ENCODE results near the gene SMPD2. TPM values are rescaled to one million over a fixed set of nuclear protein-coding genes. Genes with fewer than 3 reads are reported as not detected.

The SMPD2 gene
- total and polyA plus RNA-seq, 2 experiments from 2014 or later: 5.6 to 10.9 TPM

DNA sequence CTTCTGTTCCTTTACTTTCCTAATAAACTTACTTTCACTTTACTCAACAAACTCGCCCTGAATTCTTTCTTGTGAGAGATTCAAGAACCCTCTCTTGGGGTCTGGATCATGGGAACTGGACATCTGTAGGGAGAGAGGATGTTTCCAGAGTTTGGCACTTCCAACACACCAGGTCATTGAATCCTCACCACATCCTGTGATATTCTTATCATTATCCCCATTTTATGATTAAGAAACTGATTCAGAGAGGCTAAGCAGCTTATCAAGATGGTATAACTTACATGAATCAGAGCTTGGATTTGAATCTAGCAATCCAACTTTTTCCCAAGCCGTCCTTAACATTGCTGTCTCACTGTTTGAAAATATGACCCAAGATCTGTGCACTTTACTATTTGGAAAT, 15.6 kb upstream of the SMPD2 start:
- Histone ChIP-seq H3K27me3 (ENCODE audit: insufficient read depth) (no peaks in the 10 kb centered on the region), H3K4me2 (no peak overlapping the region), H3K9me2 (ENCODE audit: insufficient read depth) (peaks cover 7% of the 10 kb centered on the region; the same call in 1 of the 2 replicates), H2AFZ (no peak overlapping the region), H3K4me3 (no peak overlapping the region), H3F3A (replicated peaks; ENCODE audit: low read depth) (no peaks in the 10 kb centered on the region), H3K79me2 (replicated peaks; ENCODE audit: insufficient read depth) (no peaks in the 10 kb centered on the region), H3K27ac (ENCODE audit: low read depth) (no peak overlapping the region), H4K20me1 (replicated peaks; ENCODE audit: insufficient read depth) (no peaks in the 10 kb centered on the region), H3K4me1 (ENCODE audit: insufficient read depth) (no peaks in the 10 kb centered on the region), H3K36me3 (ENCODE audit: insufficient read depth) (no peaks in the 10 kb centered on the region)
- TF ChIP-seq POLR2AphosphoS5 (IDR thresholded peaks at IDR 0.05; ENCODE audit: low read depth) (no peak), JUNB (IDR thresholded peaks at IDR 0.05; ENCODE audit: unreplicated experiment) (no peak), STAT1 (IDR thresholded peaks at IDR 0.05; ENCODE audit: unreplicated experiment) (no peak), EZH2phosphoT487 (IDR thresholded peaks at IDR 0.05; ENCODE audit: unreplicated experiment) (no peak), CTCF (conservative IDR thresholded peaks at IDR 0.05; ENCODE audit: low read depth in 2 of 2) (no peak)
- TF ChIP-seq, protein P1, sequence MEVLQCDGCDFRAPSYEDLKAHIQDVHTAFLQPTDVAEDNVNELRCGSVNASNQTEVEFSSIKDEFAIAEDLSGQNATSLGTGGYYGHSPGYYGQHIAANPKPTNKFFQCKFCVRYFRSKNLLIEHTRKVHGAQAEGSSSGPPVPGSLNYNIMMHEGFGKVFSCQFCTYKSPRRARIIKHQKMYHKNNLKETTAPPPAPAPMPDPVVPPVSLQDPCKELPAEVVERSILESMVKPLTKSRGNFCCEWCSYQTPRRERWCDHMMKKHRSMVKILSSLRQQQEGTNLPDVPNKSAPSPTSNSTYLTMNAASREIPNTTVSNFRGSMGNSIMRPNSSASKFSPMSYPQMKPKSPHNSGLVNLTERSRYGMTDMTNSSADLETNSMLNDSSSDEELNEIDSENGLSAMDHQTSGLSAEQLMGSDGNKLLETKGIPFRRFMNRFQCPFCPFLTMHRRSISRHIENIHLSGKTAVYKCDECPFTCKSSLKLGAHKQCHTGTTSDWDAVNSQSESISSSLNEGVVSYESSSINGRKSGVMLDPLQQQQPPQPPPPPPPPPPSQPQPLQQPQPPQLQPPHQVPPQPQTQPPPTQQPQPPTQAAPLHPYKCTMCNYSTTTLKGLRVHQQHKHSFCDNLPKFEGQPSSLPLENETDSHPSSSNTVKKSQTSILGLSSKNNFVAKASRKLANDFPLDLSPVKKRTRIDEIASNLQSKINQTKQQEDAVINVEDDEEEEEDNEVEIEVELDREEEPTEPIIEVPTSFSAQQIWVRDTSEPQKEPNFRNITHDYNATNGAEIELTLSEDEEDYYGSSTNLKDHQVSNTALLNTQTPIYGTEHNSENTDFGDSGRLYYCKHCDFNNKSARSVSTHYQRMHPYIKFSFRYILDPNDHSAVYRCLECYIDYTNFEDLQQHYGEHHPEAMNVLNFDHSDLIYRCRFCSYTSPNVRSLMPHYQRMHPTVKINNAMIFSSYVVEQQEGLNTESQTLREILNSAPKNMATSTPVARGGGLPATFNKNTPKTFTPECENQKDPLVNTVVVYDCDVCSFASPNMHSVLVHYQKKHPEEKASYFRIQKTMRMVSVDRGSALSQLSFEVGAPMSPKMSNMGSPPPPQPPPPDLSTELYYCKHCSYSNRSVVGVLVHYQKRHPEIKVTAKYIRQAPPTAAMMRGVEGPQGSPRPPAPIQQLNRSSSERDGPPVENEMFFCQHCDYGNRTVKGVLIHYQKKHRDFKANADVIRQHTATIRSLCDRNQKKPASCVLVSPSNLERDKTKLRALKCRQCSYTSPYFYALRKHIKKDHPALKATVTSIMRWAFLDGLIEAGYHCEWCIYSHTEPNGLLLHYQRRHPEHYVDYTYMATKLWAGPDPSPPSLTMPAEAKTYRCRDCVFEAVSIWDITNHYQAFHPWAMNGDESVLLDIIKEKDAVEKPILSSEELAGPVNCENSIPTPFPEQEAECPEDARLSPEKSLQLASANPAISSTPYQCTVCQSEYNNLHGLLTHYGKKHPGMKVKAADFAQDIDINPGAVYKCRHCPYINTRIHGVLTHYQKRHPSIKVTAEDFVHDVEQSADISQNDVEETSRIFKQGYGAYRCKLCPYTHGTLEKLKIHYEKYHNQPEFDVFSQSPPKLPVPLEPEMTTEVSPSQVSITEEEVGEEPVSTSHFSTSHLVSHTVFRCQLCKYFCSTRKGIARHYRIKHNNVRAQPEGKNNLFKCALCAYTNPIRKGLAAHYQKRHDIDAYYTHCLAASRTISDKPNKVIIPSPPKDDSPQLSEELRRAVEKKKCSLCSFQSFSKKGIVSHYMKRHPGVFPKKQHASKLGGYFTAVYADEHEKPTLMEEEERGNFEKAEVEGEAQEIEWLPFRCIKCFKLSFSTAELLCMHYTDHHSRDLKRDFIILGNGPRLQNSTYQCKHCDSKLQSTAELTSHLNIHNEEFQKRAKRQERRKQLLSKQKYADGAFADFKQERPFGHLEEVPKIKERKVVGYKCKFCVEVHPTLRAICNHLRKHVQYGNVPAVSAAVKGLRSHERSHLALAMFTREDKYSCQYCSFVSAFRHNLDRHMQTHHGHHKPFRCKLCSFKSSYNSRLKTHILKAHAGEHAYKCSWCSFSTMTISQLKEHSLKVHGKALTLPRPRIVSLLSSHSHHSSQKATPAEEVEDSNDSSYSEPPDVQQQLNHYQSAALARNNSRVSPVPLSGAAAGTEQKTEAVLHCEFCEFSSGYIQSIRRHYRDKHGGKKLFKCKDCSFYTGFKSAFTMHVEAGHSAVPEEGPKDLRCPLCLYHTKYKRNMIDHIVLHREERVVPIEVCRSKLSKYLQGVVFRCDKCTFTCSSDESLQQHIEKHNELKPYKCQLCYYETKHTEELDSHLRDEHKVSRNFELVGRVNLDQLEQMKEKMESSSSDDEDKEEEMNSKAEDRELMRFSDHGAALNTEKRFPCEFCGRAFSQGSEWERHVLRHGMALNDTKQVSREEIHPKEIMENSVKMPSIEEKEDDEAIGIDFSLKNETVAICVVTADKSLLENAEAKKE (CRISPR knock-in tag; IDR thresholded peaks at IDR 0.05): no peak
- no peaks in the 10 kb centered on the region for H3K9me3 Mint-ChIP-seq
- no peaks in the 10 kb centered on the region for H3K36me3 Mint-ChIP-seq (ENCODE audit: low read depth)
- no peak overlapping the region for H3K4me3 Mint-ChIP-seq
- ATAC-seq: no peak
- H3K4me1 Mint-ChIP-seq: no peaks in the 10 kb centered on the region
- no peak for DNase-seq (ENCODE audit: low spot score)
- H3K27ac Mint-ChIP-seq: no peak overlapping the region
- no peaks in the 10 kb centered on the region for H3K27me3 Mint-ChIP-seq (ENCODE audit: insufficient read depth, low read depth, poor library complexity)

All from GM23338 (cell line).